Measurements from ENCODE around the gene GRIN3A. TPM values are rescaled to one million over a fixed set of nuclear protein-coding genes. Genes with fewer than 3 reads are reported as not detected.

GRIN3A gene
- total RNA-seq, 1 donor from 2014 or later, result 0.15 TPM

DNA sequence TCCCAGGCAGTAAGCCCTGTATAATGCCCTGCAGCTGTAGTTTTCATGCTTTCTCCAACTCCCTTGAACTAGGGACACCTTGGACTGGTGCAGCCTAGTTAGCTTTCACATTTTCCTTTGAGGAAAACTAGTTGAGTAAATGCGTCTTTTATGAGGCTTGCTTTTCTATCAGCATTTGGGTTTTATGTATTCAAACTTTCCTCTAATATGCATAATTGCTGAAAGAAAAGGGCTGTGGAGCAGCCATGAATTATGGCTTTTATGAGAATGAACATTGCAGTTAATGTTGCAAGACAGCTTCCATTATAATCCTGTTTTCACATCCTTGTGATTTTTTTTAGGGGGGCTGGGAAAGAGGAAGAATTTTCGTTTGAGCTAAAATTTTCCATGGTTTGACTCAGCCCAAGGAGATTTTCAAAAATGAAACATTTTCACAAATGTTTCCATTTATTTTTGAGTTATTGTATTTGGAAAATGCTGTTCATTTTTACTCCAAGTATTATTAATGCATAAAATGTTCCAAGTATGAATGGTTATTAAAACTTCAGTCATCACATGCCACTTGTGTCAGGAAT, 85.8 kb downstream of the GRIN3A start:
- H3K36me3 Mint-ChIP-seq (ENCODE audit: unreplicated experiment), result no peaks in the 10 kb centered on the region
- peaks cover 3% of the 10 kb centered on the region for H3K27me3 Mint-ChIP-seq (ENCODE audit: unreplicated experiment)
- no peaks in the 10 kb centered on the region for H3K9me3 Mint-ChIP-seq (ENCODE audit: unreplicated experiment)
- no peak for DNase-seq
- TF ChIP-seq, protein P1, sequence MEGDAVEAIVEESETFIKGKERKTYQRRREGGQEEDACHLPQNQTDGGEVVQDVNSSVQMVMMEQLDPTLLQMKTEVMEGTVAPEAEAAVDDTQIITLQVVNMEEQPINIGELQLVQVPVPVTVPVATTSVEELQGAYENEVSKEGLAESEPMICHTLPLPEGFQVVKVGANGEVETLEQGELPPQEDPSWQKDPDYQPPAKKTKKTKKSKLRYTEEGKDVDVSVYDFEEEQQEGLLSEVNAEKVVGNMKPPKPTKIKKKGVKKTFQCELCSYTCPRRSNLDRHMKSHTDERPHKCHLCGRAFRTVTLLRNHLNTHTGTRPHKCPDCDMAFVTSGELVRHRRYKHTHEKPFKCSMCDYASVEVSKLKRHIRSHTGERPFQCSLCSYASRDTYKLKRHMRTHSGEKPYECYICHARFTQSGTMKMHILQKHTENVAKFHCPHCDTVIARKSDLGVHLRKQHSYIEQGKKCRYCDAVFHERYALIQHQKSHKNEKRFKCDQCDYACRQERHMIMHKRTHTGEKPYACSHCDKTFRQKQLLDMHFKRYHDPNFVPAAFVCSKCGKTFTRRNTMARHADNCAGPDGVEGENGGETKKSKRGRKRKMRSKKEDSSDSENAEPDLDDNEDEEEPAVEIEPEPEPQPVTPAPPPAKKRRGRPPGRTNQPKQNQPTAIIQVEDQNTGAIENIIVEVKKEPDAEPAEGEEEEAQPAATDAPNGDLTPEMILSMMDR (IDR thresholded peaks at IDR 0.05; ENCODE audit: partially characterized antibody, unreplicated experiment), result no peak
- no peak overlapping the region for H3K4me3 Mint-ChIP-seq (ENCODE audit: unreplicated experiment)
- H3K4me1 Mint-ChIP-seq (ENCODE audit: low read depth, unreplicated experiment), result no peaks in the 10 kb centered on the region
- H3K27ac Mint-ChIP-seq (ENCODE audit: unreplicated experiment), result no peak overlapping the region

DNA sequence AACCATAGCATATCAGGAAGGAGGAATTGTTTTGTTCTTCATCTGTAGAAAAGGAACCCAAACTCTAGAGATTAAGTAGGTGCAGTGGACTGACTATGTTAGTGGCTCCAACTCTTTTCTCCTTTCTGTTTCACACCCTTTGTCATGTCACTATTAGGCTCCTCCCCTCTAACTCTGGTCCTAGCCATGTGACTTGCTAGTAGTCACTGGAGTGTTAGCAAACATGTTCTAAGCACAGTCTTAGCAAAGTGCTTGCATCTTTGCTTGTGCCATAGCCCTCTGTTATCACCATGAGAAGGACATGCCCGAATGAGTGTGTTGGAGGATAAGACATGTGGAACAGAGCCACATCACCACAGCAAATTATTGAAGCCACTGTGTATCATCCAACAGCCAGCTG, 88.3 kb downstream of the GRIN3A start:
- DNase-seq, result no peak
- Mint-ChIP-seq H3K4me1 (ENCODE audit: low read depth, unreplicated experiment) (no peaks in the 10 kb centered on the region), H3K4me3 (ENCODE audit: unreplicated experiment) (no peak overlapping the region), H3K27me3 (ENCODE audit: unreplicated experiment) (peaks cover 3% of the 10 kb centered on the region), H3K36me3 (ENCODE audit: unreplicated experiment) (no peaks in the 10 kb centered on the region), H3K27ac (ENCODE audit: unreplicated experiment) (no peak overlapping the region), H3K9me3 (ENCODE audit: unreplicated experiment) (no peaks in the 10 kb centered on the region)
- TF ChIP-seq, protein P1 (IDR thresholded peaks at IDR 0.05; ENCODE audit: partially characterized antibody, unreplicated experiment), result no peak

DNA sequence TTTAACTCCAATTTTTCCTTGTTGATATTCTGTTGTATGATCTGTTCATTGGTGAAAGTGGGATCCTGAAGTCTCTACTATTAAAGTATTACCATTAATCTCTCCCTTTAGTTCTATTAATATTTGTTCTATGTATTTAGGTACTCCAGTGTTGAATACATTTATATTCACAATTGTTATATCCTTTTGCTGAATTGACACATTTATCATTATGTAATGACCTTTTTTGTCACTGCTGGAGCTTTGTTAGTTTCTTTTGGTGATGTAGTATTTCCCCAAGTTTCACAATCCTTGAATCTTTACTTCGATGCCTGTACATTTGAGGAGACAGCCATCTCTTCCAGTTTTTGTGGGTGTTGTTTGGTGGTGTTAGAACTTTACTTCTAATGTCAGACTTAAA, 90.0 kb downstream of the GRIN3A start:
- H3K4me1 Mint-ChIP-seq (ENCODE audit: low read depth, unreplicated experiment), result no peaks in the 10 kb centered on the region
- no peak for DNase-seq
- no peaks in the 10 kb centered on the region for H3K9me3 Mint-ChIP-seq (ENCODE audit: unreplicated experiment)
- TF ChIP-seq, protein P1 (IDR thresholded peaks at IDR 0.05; ENCODE audit: partially characterized antibody, unreplicated experiment), result no peak
- H3K27me3 Mint-ChIP-seq (ENCODE audit: unreplicated experiment), result peaks cover 3% of the 10 kb centered on the region
- no peaks in the 10 kb centered on the region for H3K36me3 Mint-ChIP-seq (ENCODE audit: unreplicated experiment)
- H3K27ac Mint-ChIP-seq (ENCODE audit: unreplicated experiment), result no peak overlapping the region
- no peak overlapping the region for H3K4me3 Mint-ChIP-seq (ENCODE audit: unreplicated experiment)

DNA sequence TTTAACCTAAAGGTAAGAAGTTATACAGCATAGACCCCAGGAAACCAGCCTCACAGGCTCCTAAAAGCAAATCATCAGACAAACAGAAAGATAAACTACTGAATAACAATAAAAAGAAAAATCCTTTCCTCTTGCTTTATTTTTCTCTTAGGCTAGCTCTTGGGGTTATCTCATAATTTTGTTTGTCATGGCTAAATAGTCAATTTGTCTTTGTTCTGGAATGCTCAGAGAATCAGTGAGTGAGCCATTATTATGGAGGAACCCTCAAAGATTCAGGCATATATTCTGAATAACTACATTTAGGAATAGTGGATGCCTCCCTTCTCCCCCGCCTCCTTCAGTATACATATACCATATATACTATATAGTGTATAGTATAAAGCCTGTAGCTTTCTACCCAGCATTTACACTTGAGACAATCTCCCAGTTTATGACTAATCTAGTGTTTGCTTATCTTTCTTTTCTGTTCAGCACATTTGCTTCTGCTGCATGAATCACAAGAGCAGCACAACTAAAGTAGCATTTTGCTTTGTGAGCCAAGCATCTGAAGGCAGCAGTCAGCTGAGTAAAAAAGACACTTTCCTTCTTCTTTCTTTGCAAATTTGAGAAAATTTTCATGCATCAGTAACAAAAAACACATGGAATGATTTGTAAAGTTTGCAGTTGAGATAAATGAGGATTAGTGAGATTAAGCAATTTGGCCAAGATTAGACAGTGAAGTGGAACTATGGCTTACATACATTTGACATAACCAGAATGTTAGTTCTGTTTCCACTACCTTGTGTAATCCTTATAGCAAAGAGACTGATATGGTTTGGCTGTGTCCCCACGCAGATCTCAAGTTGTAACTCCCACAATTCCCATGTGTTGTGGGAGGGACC, 98.4 kb downstream of the GRIN3A start:
- Mint-ChIP-seq H3K27ac (ENCODE audit: unreplicated experiment) (no peak overlapping the region), H3K9me3 (ENCODE audit: unreplicated experiment) (no peaks in the 10 kb centered on the region), H3K36me3 (ENCODE audit: unreplicated experiment) (no peaks in the 10 kb centered on the region), H3K27me3 (ENCODE audit: unreplicated experiment) (no peaks in the 10 kb centered on the region), H3K4me3 (ENCODE audit: unreplicated experiment) (no peak overlapping the region), H3K4me1 (ENCODE audit: low read depth, unreplicated experiment) (no peaks in the 10 kb centered on the region)
- DNase-seq, result no peak
- TF ChIP-seq, protein P1 (IDR thresholded peaks at IDR 0.05; ENCODE audit: partially characterized antibody, unreplicated experiment), result no peak

DNA sequence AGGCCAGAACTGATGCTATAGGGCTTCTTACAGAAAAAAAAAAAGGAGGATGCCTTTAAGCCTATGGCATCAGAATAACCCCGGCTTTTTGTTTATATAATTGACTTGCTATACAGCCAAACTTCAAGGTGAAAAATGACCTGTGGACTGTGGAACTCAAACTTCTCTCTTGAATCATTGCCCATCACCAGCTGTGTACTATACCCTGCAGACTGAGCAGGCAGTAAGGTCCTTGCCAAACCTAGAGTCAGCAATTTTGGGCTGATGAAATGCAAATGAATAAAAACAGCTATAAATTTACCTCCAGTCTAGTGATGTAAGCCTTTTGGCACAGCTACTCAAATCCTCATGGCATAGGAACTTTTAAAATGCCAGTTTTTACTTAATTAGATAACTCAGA, 99.1 kb downstream of the GRIN3A start:
- no peak for DNase-seq
- TF ChIP-seq, protein P1 (IDR thresholded peaks at IDR 0.05; ENCODE audit: partially characterized antibody, unreplicated experiment), result no peak
- no peak overlapping the region for H3K27ac Mint-ChIP-seq (ENCODE audit: unreplicated experiment)
- no peaks in the 10 kb centered on the region for H3K4me1 Mint-ChIP-seq (ENCODE audit: low read depth, unreplicated experiment)
- H3K27me3 Mint-ChIP-seq (ENCODE audit: unreplicated experiment), result no peaks in the 10 kb centered on the region
- H3K36me3 Mint-ChIP-seq (ENCODE audit: unreplicated experiment), result no peaks in the 10 kb centered on the region
- H3K9me3 Mint-ChIP-seq (ENCODE audit: unreplicated experiment), result no peaks in the 10 kb centered on the region
- H3K4me3 Mint-ChIP-seq (ENCODE audit: unreplicated experiment), result no peak overlapping the region

All from glutamatergic neuron (in vitro differentiated cells).